PC-3 (cell line): ENCODE results near the gene EVL. TPM values are rescaled to one million over a fixed set of nuclear protein-coding genes. Genes with fewer than 3 reads are reported as not detected.

ENCODE experiments used
- ATAC-seq: fragments of 200-7000 bp; cut with Tn5 transposase; 2 replicates; pipeline ENCODE4 v1.9.1; 2020; ENCODE audit warnings: mild to moderate bottlenecking, moderate library complexity
- BruUV-seq: library from RNA; stranded (reverse); fragments of 400-500 nt; replicated peaks from 2 replicates; lab custom pipeline; 2021; lab: Mats Ljungman, UMichigan
- CTCF ChIA-PET: fragments of 300-600 bp; sonication (Branson Sonifier 250); formaldehyde crosslinking; loops from one replicate; lab custom pipeline; 2022; ENCODE audit warnings: antibody characterized with exemption; lab: Charles Lee
- POLR2A ChIA-PET: fragments of 300-600 bp; sonication (Branson Sonifier 250); formaldehyde crosslinking; loops from one replicate; lab custom pipeline; 2022; ENCODE audit warnings: antibody characterized with exemption; ENCODE audit not compliant: unreplicated experiment; lab: Charles Lee
- DNase-seq: peaks from one replicate; pipeline ENCODE4 v3.0.0-alpha.2; 2015
- H2AFZ ChIP-seq: fragments of 300-600 bp; sonication (generic); 2 replicates; pipeline ENCODE4 v1.6.0; 2016; ENCODE audit warnings: antibody characterized with exemption, low read length
- H3F3A ChIP-seq: fragments of 300-600 bp; sonication (generic); one replicate; pipeline ENCODE4 v1.6.0; 2017; ENCODE audit warnings: antibody characterized with exemption, low read length, control low read depth, mild to moderate bottlenecking; ENCODE audit not compliant: unreplicated experiment
- H3K27ac ChIP-seq: fragments of 300-600 bp; sonication (generic); 2 replicates; pipeline ENCODE4 v1.5.1; 2016; ENCODE audit warnings: mild to moderate bottlenecking, low read length
- H3K27me3 ChIP-seq: fragments of 300-600 bp; sonication (generic); 2 replicates; pipeline ENCODE4 v1.6.1; 2016; ENCODE audit warnings: low read length, mixed read lengths
- H3K36me3 ChIP-seq: fragments of 300-600 bp; sonication (generic); 2 replicates; pipeline ENCODE4 v1.6.1; 2016; ENCODE audit warnings: low read depth, mixed run types, low read length, mixed read lengths
- H3K4me1 ChIP-seq: fragments of 300-600 bp; sonication (generic); 2 replicates; pipeline ENCODE4 v1.5.1; 2016; ENCODE audit warnings: low read length; ENCODE audit not compliant: insufficient read depth
- H3K4me2 ChIP-seq: fragments of 300-600 bp; sonication (generic); 2 replicates; pipeline ENCODE4 v1.6.0; 2016; ENCODE audit warnings: low read length
- H3K4me3 ChIP-seq: fragments of 300-600 bp; sonication (generic); 2 replicates; pipeline ENCODE4 v1.5.1; 2016; ENCODE audit warnings: mild to moderate bottlenecking, low read length, mixed read lengths
- H3K79me2 ChIP-seq: fragments of 300-600 bp; sonication (generic); 2 replicates; pipeline ENCODE4 v1.6.1; 2017; ENCODE audit warnings: low read length, mixed read lengths
- H3K9ac ChIP-seq: fragments of 300-600 bp; sonication (generic); 2 replicates; pipeline ENCODE4 v1.6.0; 2016; ENCODE audit warnings: mild to moderate bottlenecking, low read length
- H3K9me2 ChIP-seq: fragments of 300-600 bp; sonication (generic); replicated peaks from 2 replicates; pipeline ENCODE4 v1.6.1; 2016; ENCODE audit warnings: mixed run types, low read length, mixed read lengths
- H3K9me3 ChIP-seq: fragments of 300-600 bp; sonication (generic); 2 replicates; pipeline ENCODE4 v1.6.1; 2016; ENCODE audit warnings: low read length, mixed read lengths
- H4K20me1 ChIP-seq: fragments of 300-600 bp; sonication (generic); 2 replicates; pipeline ENCODE4 v1.6.1; 2016; ENCODE audit warnings: low read length, mixed read lengths
- CTCF ChIP-seq: fragments of 300-600 bp; sonication (generic); conservative IDR thresholded peaks from 2 replicates; pipeline ENCODE4 v1.5.1; 2017; ENCODE audit warnings: antibody characterized with exemption, low read depth, mild to moderate bottlenecking, low read length
- EZH2 ChIP-seq: fragments of 300-600 bp; sonication (generic); IDR thresholded peaks from one replicate; pipeline ENCODE4 v1.6.1; 2017; ENCODE audit warnings: antibody characterized with exemption, mild to moderate bottlenecking, low read length; ENCODE audit not compliant: unreplicated experiment
- EZH2phosphoT487 ChIP-seq: fragments of 300-600 bp; sonication (generic); IDR thresholded peaks from 2 replicates; pipeline ENCODE4 v1.6.1; 2018; ENCODE audit warnings: mild to moderate bottlenecking, antibody characterized with exemption, low read length, borderline replicate concordance
- intact Hi-C: fragments of 100-400 bp; cut with micrococcal nuclease; formaldehyde crosslinking; loops from 2 replicates; pipeline ENCODE4 v1.9.0; 2023
- total RNA-seq: library from RNA; depleted of rRNA; stranded (reverse); fragments of >200 nt; gene quantifications from 2 replicates; pipeline ENCODE4 v1.2.3, GENCODE V29; 2014

EVL gene
- total RNA-seq, 1 experiment from 2014 or later: 26.5 TPM

- no peak for ATAC-seq
- Histone ChIP-seq H3K27me3 (no peaks in the 10 kb centered on the region), H4K20me1 (no peaks in the 10 kb centered on the region), H3K4me3 (no peak overlapping the region), H3K36me3 (no peaks in the 10 kb centered on the region), H3K9ac (no peak overlapping the region), H3K4me1 (no peaks in the 10 kb centered on the region), H3K9me3 (no peaks in the 10 kb centered on the region), H3K79me2 (no peaks in the 10 kb centered on the region), H3K4me2 (no peak overlapping the region), H2AFZ (no peak overlapping the region), H3K9me2 (no peaks in the 10 kb centered on the region), H3F3A (no peaks in the 10 kb centered on the region), H3K27ac (no peak overlapping the region)
- BruUV-seq: no TSS peak
- TF ChIP-seq CTCF: no peak
- no peak for TF ChIP-seq EZH2
- TF ChIP-seq EZH2phosphoT487: no peak
- POLR2A ChIA-PET: no interaction called here
- CTCF ChIA-PET: no interaction called here
- intact Hi-C loops: no loop called here
- no peak for DNase-seq
Observed at GRCh38 chr14:100085462-100085861, 20.2 kb downstream of the EVL start.

GRCh38 chr14:100086361-100086760, 21.1 kb downstream of the EVL start:
- H4K20me1 ChIP-seq: no peaks in the 10 kb centered on the region
- ATAC-seq: no peak
- H3K4me2 ChIP-seq: no peak overlapping the region
- ChIA-PET CTCF (no interaction called here), POLR2A (no interaction called here)
- no peak overlapping the region for H3K27ac ChIP-seq
- no peak for DNase-seq
- no peaks in the 10 kb centered on the region for H3K79me2 ChIP-seq
- H3K4me3 ChIP-seq: no peak overlapping the region
- intact Hi-C loops: no loop called here
- no peaks in the 10 kb centered on the region for H3K36me3 ChIP-seq
- BruUV-seq: no TSS peak
- no peak overlapping the region for H2AFZ ChIP-seq
- H3K27me3 ChIP-seq: no peaks in the 10 kb centered on the region
- no peaks in the 10 kb centered on the region for H3K9me2 ChIP-seq
- TF ChIP-seq CTCF (no peak), EZH2phosphoT487 (no peak), EZH2 (no peak)
- H3K9me3 ChIP-seq: no peaks in the 10 kb centered on the region
- H3F3A ChIP-seq: no peaks in the 10 kb centered on the region
- H3K9ac ChIP-seq: no peak overlapping the region
- H3K4me1 ChIP-seq: no peaks in the 10 kb centered on the region

GRCh38 chr14:100088226-100088625, 23.0 kb downstream of the EVL start:
- no peaks in the 10 kb centered on the region for H3K9me3 ChIP-seq
- peaks cover 9% of the 10 kb centered on the region for H3K4me1 ChIP-seq
- ChIA-PET CTCF (no interaction called here), POLR2A (no interaction called here)
- H3K4me2 ChIP-seq: no peak overlapping the region
- no peaks in the 10 kb centered on the region for H3K79me2 ChIP-seq
- H4K20me1 ChIP-seq: no peaks in the 10 kb centered on the region
- intact Hi-C loops: no loop called here
- no peaks in the 10 kb centered on the region for H3K9me2 ChIP-seq
- DNase-seq: no peak
- H3K27ac ChIP-seq: no peak overlapping the region
- no peak overlapping the region for H2AFZ ChIP-seq
- no peaks in the 10 kb centered on the region for H3K36me3 ChIP-seq
- H3K27me3 ChIP-seq: no peaks in the 10 kb centered on the region
- TF ChIP-seq CTCF: no peak
- no TSS peak for BruUV-seq
- no peak for ATAC-seq
- H3K4me3 ChIP-seq: no peak overlapping the region
- H3F3A ChIP-seq: no peaks in the 10 kb centered on the region
- H3K9ac ChIP-seq: no peak overlapping the region
